SKM-1 treated with dmso at 0.1 percent for 144 hours (cell line): ENCODE measurements around the gene USP12.
"Not testable (repeated sequence)": the region's sequence is repeated elsewhere in the genome, so short reads cannot be mapped to it uniquely, and the experiment has no call there.

Experiments used
- DNase-seq: peaks from one replicate; lab custom pipeline; 2025; ENCODE audit not compliant: unreplicated experiment; lab: John Stamatoyannopoulos, UW

Gene USP12

GRCh38 chr13:27151798-27152599, 19.6 kb downstream of the USP12 start:
- DNase-seq, result no peak

GRCh38 chr13:27149702-27150101, 21.9 kb downstream of the USP12 start:
- DNase-seq, result no peak

- DNase-seq, result no peak
Observed at GRCh38 chr13:27148900-27149299, 22.7 kb downstream of the USP12 start.

GRCh38 chr13:27147530-27148170, 24.0 kb downstream of the USP12 start:
- no peak for DNase-seq

- no peak for DNase-seq
Observed at GRCh38 chr13:27141746-27142145, 29.9 kb downstream of the USP12 start.

GRCh38 chr13:27141159-27141558, 30.5 kb downstream of the USP12 start:
- not testable (repeated sequence) for DNase-seq

GRCh38 chr13:27140060-27140459, 31.6 kb downstream of the USP12 start:
- DNase-seq, result no peak

- no peak for DNase-seq
Observed at GRCh38 chr13:27139565-27139964, 32.0 kb downstream of the USP12 start.

- no peak for DNase-seq
Observed at GRCh38 chr13:27138457-27139093, 33.0 kb downstream of the USP12 start.

GRCh38 chr13:27137759-27138158, 33.9 kb downstream of the USP12 start:
- DNase-seq, result no peak

GRCh38 chr13:27135023-27135422, 36.6 kb downstream of the USP12 start:
- DNase-seq, result no peak

GRCh38 chr13:27133889-27134288, 37.7 kb downstream of the USP12 start:
- no peak for DNase-seq

- DNase-seq, result no peak
Observed at GRCh38 chr13:27132538-27132937, 39.1 kb downstream of the USP12 start.

- no peak for DNase-seq
Observed at GRCh38 chr13:27131906-27132305, 39.7 kb downstream of the USP12 start.

- no peak for DNase-seq
Observed at GRCh38 chr13:27130979-27131623, 40.5 kb downstream of the USP12 start.

GRCh38 chr13:27130223-27130978, 41.2 kb downstream of the USP12 start:
- DNase-seq, result peak; percentile 43

- DNase-seq, result no peak
Observed at GRCh38 chr13:27128825-27129627, 42.6 kb downstream of the USP12 start.

GRCh38 chr13:27126859-27127258, 44.8 kb downstream of the USP12 start:
- DNase-seq, result no peak

GRCh38 chr13:27125357-27126282, 46.0 kb downstream of the USP12 start:
- no peak for DNase-seq
